Activated CD8-positive, alpha-beta memory T cell treated with anti-CD3 and anti-CD28 coated beads, Interleukin-2, amount 50 U/mL, for 1 hour (primary cell): ENCODE results near the gene ARL14.

Experiments used
- DNase-seq: peaks from one replicate; pipeline ENCODE4 v3.0.0-alpha.2; 2020; ENCODE audit errors: extremely low read depth

The ARL14 gene

GRCh38 chr3:160676547-160677303, at the start of gene ARL14:
Gene ARL14, plus strand, starts transcription at chr3:160677160. Its CDS starts 187 bp downstream, at chr3:160677347.
- DNase-seq, result no peak

- no peak for DNase-seq
These were observed 47.5 kb upstream of the ARL14 start for GRCh38 chr3:160629491-160629890.

GRCh38 chr3:160633361-160634083, 43.4 kb upstream of the ARL14 start:
- no peak for DNase-seq

GRCh38 chr3:160635213-160635612, 41.7 kb upstream of the ARL14 start:
- no peak for DNase-seq

- no peak for DNase-seq
These were observed 39.9 kb upstream of the ARL14 start for GRCh38 chr3:160637086-160637485.

GRCh38 chr3:160638184-160638583, 38.8 kb upstream of the ARL14 start:
- DNase-seq, result no peak

- no peak for DNase-seq
These were observed 35.2 kb upstream of the ARL14 start for GRCh38 chr3:160641665-160642309.

- no peak for DNase-seq
These were observed 33.0 kb upstream of the ARL14 start for GRCh38 chr3:160643994-160644393.

- no peak for DNase-seq
These were observed 32.5 kb upstream of the ARL14 start for GRCh38 chr3:160644491-160644890.

GRCh38 chr3:160648701-160649100, 28.3 kb upstream of the ARL14 start:
- no peak for DNase-seq

GRCh38 chr3:160649596-160649995, 27.4 kb upstream of the ARL14 start:
- no peak for DNase-seq

GRCh38 chr3:160653512-160653911, 23.4 kb upstream of the ARL14 start:
- DNase-seq, result no peak

- DNase-seq, result no peak
These were observed 16.1 kb upstream of the ARL14 start for GRCh38 chr3:160660902-160661301.

- DNase-seq, result no peak
These were observed 15.3 kb upstream of the ARL14 start for GRCh38 chr3:160661660-160662059.

- DNase-seq, result no peak
These were observed 11.7 kb upstream of the ARL14 start for GRCh38 chr3:160665231-160665630.

GRCh38 chr3:160665784-160666526, 11.0 kb upstream of the ARL14 start:
- no peak for DNase-seq

- no peak for DNase-seq
These were observed 9.5 kb upstream of the ARL14 start for GRCh38 chr3:160667452-160667851.

- no peak for DNase-seq
These were observed 8.5 kb upstream of the ARL14 start for GRCh38 chr3:160668454-160668853.

- no peak for DNase-seq
These were observed 5.7 kb upstream of the ARL14 start for GRCh38 chr3:160671231-160671630.

- DNase-seq, result no peak
These were observed 5.0 kb upstream of the ARL14 start for GRCh38 chr3:160671995-160672394.

- no peak for DNase-seq
These were observed 3.8 kb upstream of the ARL14 start for GRCh38 chr3:160673188-160673587.

- no peak for DNase-seq
These were observed 1.3 kb upstream of the ARL14 start for GRCh38 chr3:160675566-160676124.
